GM12801 (cell line): ENCODE results near the gene FNIP2.

ENCODE experiments used
- CTCF ChIP-seq: IDR thresholded peaks from one replicate; pipeline ENCODE4 v1.5.1; 2011; ENCODE audit warnings: control low read depth; ENCODE audit not compliant: insufficient read length; ENCODE audit errors: extremely low read depth

The FNIP2 gene

GRCh38 chr4:158821228-158821971 lies 52.6 kb downstream of the FNIP2 start:
- no peak for TF ChIP-seq CTCF

GRCh38 chr4:158822348-158822747 lies 53.5 kb downstream of the FNIP2 start:
- no peak for TF ChIP-seq CTCF

- TF ChIP-seq CTCF = no peak
Measured at GRCh38 chr4:158823461-158823873, 54.6 kb downstream of the FNIP2 start.

- no peak for TF ChIP-seq CTCF
Measured at GRCh38 chr4:158824425-158825274, 55.8 kb downstream of the FNIP2 start.

GRCh38 chr4:158825433-158826036 lies 56.7 kb downstream of the FNIP2 start:
- no peak for TF ChIP-seq CTCF

GRCh38 chr4:158826057-158826456 lies 57.2 kb downstream of the FNIP2 start:
- TF ChIP-seq CTCF = no peak

- TF ChIP-seq CTCF = no peak
Measured at GRCh38 chr4:158826882-158827281, 58.1 kb downstream of the FNIP2 start.
